Right atrium auricular region (tissue), 2 donors: ENCODE results near the gene PTAFR. TPM values are rescaled to one million over a fixed set of nuclear protein-coding genes. Genes with fewer than 3 reads are reported as not detected.

Experiments
- DNase-seq: peaks from one replicate; pipeline ENCODE4 v3.0.0-alpha.2; 2019; ENCODE audit warnings: low spot score
- H3K27ac ChIP-seq, 2 donors: fragments of 200-600 bp; sonication (generic); 1 replicate in 1 of 2; 2 replicates in 1 of 2; pipeline ENCODE4 v1.5.1; 2016 to 2019
- H3K27me3 ChIP-seq, 2 donors: fragments of 200-600 bp; sonication (generic); one replicate each; pipeline versions ENCODE4 v1.5.1 to v1.6.0; 2017 to 2019
- H3K36me3 ChIP-seq: fragments of 200-600 bp; sonication (generic); one replicate; pipeline ENCODE4 v1.5.1; 2016
- H3K4me1 ChIP-seq, 2 donors: fragments of 200-600 bp; sonication (generic); one replicate each; pipeline versions ENCODE4 v1.5.1 to v1.6.0; 2017 to 2019
- H3K4me3 ChIP-seq, 2 donors: fragments of 200-600 bp; sonication (generic); 1 replicate in 1 of 2; 2 replicates in 1 of 2; pipeline ENCODE4 v1.5.1; 2017 to 2019; ENCODE audit warnings: mild to moderate bottlenecking in 1 of 2, moderate library complexity in 1 of 2
- H3K9me3 ChIP-seq, 2 donors: fragments of 200-600 bp; sonication (generic); one replicate each; pipeline ENCODE4 v1.5.1; 2019
- total RNA-seq, 2 donors: library from RNA; depleted of rRNA; stranded (reverse); fragments of >200 nt; gene quantifications; one replicate each; pipeline ENCODE4 v1.1.0, GENCODE V29; 2016
- TF ChIP-seq, protein P1 (sequence below), 2 donors: fragments of 200-600 bp; sonication (generic); IDR thresholded peaks; one replicate each; pipeline ENCODE4 v1.5.1; 2019; ENCODE audit warnings: antibody characterized with exemption in 2 of 2

The PTAFR gene
- total RNA-seq, 2 donors from 2014 or later, result 1.3 to 4.6 TPM

DNA sequence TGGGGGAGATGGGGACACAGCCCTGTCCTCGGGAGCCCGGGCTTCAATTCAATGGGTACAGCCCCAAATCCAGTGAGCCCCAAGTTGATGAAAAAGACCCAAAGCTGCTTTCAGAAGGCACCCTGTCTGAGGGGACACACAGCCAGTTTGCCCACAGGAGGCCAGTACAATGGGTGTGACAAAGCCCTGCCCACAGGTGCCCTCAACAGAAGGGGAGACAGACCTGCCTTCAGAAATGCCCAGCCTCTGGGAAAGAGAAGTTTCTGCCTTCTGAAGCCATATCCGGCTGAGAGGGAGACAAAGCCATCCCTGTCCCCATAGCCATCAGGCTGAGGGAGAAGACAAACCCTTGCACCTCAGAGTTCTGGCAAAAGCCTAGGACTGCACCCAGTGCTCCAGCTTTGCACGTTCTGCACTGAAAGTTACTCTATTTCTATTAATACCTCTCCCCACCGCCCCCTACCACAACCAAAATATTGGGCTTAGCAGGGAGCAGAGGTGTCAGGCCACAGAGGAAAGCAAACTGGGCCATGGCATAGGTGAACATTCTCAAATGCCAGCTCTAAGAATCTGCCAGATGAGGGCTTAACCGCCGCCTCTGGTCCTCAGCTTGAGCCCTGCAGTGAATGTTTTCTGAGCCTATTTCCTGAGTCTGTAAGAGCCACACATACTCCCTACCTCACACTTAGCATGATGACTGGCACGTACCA lies 18.0 kb upstream of the PTAFR start:
- no peaks in the 10 kb centered on the region for H3K27me3 ChIP-seq
- TF ChIP-seq, protein P1, sequence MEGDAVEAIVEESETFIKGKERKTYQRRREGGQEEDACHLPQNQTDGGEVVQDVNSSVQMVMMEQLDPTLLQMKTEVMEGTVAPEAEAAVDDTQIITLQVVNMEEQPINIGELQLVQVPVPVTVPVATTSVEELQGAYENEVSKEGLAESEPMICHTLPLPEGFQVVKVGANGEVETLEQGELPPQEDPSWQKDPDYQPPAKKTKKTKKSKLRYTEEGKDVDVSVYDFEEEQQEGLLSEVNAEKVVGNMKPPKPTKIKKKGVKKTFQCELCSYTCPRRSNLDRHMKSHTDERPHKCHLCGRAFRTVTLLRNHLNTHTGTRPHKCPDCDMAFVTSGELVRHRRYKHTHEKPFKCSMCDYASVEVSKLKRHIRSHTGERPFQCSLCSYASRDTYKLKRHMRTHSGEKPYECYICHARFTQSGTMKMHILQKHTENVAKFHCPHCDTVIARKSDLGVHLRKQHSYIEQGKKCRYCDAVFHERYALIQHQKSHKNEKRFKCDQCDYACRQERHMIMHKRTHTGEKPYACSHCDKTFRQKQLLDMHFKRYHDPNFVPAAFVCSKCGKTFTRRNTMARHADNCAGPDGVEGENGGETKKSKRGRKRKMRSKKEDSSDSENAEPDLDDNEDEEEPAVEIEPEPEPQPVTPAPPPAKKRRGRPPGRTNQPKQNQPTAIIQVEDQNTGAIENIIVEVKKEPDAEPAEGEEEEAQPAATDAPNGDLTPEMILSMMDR (IDR thresholded peaks at IDR 0.05), result no peak

GRCh38 chr1:28193701-28194161 lies 17.2 kb upstream of the PTAFR start:
- no peak overlapping the region for H3K27ac ChIP-seq
- H3K36me3 ChIP-seq, result peaks cover 7% of the 10 kb centered on the region

More for the DNA sequence above, 18.0 kb upstream of the PTAFR start:
- no peak for DNase-seq
- H3K4me1 ChIP-seq, result no peaks in the 10 kb centered on the region
- peaks cover 14% of the 10 kb centered on the region for H3K36me3 ChIP-seq
- H3K9me3 ChIP-seq, result no peaks in the 10 kb centered on the region
- H3K27ac ChIP-seq, result no peak overlapping the region
- H3K4me3 ChIP-seq, result no peak overlapping the region

GRCh38 chr1:28190996-28191645 lies 14.6 kb upstream of the PTAFR start:
- TF ChIP-seq, protein P1 (IDR thresholded peaks at IDR 0.05), result no peak
- Histone ChIP-seq H3K27ac (no peak overlapping the region), H3K4me1 (no peaks in the 10 kb centered on the region), H3K9me3 (no peaks in the 10 kb centered on the region), H3K27me3 (no peaks in the 10 kb centered on the region), H3K4me3 (no peak overlapping the region), H3K36me3 (no peaks in the 10 kb centered on the region)
- no peak for DNase-seq

More at GRCh38 chr1:28193701-28194161, 17.2 kb upstream of the PTAFR start:
- TF ChIP-seq, protein P1 (IDR thresholded peaks at IDR 0.05), result no peak
- no peak for DNase-seq
- Histone ChIP-seq H3K4me1 (no peaks in the 10 kb centered on the region), H3K9me3 (no peaks in the 10 kb centered on the region), H3K27me3 (no peaks in the 10 kb centered on the region), H3K4me3 (no peak overlapping the region)

DNA sequence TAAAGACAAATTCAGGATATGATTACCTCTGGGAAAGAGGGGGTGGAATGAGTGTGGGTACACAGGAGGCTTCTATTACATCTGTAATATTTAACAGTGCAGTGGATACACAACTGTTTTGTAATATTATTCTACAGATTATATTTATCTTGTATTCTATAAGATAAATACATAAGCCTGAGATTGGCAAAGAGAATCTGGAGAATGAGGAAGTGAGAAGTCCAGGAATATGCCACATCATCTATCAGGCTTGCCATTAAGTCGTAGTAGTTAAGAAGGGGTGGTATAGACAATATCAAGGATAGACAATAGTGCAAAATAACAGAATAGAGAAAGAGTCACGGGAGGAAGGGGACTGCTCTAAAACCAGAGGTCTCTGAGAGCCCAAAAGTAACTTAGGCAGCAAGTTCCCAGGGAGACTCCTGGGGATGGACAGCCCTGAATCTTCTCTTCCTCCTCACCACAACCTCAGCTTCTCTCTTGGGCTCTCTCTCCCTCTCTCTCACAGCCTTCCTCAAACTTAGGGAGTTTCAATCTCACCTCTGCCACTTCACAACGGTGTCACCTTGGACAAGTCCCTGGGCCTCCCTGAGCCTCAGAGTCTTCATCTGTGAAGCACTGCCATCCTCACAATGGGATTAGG lies 14.0 kb upstream of the PTAFR start:
- DNase-seq, result no peak
- no peaks in the 10 kb centered on the region for H3K27me3 ChIP-seq
- no peaks in the 10 kb centered on the region for H3K4me1 ChIP-seq
- H3K4me3 ChIP-seq, result no peak overlapping the region
- no peaks in the 10 kb centered on the region for H3K36me3 ChIP-seq
- TF ChIP-seq, protein P1 (IDR thresholded peaks at IDR 0.05), result no peak
- no peak overlapping the region for H3K27ac ChIP-seq
- no peaks in the 10 kb centered on the region for H3K9me3 ChIP-seq

GRCh38 chr1:28185071-28185470 lies 8.6 kb upstream of the PTAFR start:
- DNase-seq, result no peak
- H3K36me3 ChIP-seq, result no peaks in the 10 kb centered on the region
- TF ChIP-seq, protein P1 (IDR thresholded peaks at IDR 0.05), result no peak
- H3K27me3 ChIP-seq, result no peaks in the 10 kb centered on the region
- H3K4me1 ChIP-seq, result no peaks in the 10 kb centered on the region
- H3K27ac ChIP-seq, result no peak overlapping the region
- no peak overlapping the region for H3K4me3 ChIP-seq
- no peaks in the 10 kb centered on the region for H3K9me3 ChIP-seq
